Cardiac fibroblast (primary cell): ENCODE measurements around the gene PHF13.
"Not testable (repeated sequence)": the region's sequence is repeated elsewhere in the genome, so short reads cannot be mapped to it uniquely, and the experiment has no call there.

ENCODE experiments used
- DNase-seq, 2 donors: peaks; one replicate each; pipeline versions ENCODE4 v3.0.0 to v3.0.0-alpha.2; 2010; ENCODE audit warnings: low read depth in 2 of 2
- H3K4me3 ChIP-seq, 2 donors: replicated peaks in 1 of 2; 1 replicate in 1 of 2; 2 replicates in 1 of 2; pipeline ENCODE4 v1.5.1; 2011; ENCODE audit warnings: low read depth in 2 of 2, low read length in 2 of 2, mild to moderate bottlenecking in 2 of 2, moderate library complexity in 1 of 2
- TF ChIP-seq, protein P1 (sequence below): IDR thresholded peaks from one replicate; pipeline ENCODE4 v1.5.1; 2011; ENCODE audit warnings: low read depth, mild to moderate bottlenecking, low read length, inconsistent platforms

PHF13 gene

DNA sequence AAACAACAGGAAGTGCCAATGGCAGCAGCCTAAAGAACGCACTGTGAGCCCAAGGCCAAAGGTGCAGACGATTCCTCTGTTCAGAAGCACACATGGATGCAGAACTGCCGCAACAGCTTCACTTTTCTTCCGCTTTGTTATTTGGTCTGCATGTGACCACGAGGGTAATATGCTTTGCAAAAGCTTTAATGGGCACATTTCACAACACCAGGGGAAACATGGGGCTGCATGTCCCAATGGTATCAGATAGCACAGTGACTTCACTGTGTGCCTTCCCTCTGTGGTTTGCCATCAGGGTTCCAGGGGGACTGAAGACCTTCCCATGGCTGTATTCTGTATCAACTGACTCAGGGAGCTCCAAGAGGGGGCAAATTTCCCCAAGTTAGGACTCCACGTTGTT is 39.5 kb downstream of the PHF13 start:
- no peak overlapping the region for H3K4me3 ChIP-seq
- DNase-seq = no peak
- TF ChIP-seq, protein P1, sequence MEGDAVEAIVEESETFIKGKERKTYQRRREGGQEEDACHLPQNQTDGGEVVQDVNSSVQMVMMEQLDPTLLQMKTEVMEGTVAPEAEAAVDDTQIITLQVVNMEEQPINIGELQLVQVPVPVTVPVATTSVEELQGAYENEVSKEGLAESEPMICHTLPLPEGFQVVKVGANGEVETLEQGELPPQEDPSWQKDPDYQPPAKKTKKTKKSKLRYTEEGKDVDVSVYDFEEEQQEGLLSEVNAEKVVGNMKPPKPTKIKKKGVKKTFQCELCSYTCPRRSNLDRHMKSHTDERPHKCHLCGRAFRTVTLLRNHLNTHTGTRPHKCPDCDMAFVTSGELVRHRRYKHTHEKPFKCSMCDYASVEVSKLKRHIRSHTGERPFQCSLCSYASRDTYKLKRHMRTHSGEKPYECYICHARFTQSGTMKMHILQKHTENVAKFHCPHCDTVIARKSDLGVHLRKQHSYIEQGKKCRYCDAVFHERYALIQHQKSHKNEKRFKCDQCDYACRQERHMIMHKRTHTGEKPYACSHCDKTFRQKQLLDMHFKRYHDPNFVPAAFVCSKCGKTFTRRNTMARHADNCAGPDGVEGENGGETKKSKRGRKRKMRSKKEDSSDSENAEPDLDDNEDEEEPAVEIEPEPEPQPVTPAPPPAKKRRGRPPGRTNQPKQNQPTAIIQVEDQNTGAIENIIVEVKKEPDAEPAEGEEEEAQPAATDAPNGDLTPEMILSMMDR = no peak

DNA sequence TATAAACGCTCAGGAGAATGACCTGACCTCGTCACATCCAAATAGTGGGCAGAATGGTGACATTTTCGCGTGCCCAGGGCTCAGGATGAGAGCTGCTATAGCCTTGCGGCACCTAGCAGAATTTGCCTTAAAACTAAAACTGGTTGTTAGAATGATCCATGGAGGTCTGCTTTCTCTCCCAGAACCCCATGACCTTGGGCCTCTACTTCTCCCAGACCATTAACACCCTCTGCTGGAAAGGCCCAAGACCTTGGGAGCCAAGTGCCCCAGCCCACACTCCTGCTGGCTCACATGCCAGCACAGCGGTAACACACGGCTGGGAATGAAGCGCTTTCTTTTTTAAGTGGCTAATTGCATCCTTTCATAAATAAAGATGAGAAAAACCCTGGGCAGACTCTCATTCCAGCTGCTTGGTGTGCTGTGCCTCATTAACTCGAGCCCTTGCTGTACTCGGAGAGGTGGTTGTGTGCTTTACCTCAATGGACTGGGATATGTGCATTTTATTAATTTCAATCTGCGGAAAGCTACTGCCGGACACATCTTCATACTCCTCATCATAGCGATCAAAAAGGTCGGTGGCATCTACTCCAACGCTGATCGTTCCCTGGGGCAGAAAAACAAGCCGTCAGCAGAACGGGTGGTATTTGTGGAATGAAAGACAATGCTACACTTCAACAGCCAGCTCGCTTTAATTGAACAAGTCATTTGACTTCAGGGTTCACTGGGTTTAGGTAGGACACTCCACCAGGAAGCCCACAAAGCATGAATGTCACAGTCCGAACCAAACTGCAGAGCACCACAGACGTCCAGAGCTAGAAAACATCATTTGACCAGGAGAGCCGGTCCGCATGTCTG is 40.1 kb downstream of the PHF13 start:
- DNase-seq = no peak
- TF ChIP-seq, protein P1 = no peak
- no peak overlapping the region for H3K4me3 ChIP-seq

DNA sequence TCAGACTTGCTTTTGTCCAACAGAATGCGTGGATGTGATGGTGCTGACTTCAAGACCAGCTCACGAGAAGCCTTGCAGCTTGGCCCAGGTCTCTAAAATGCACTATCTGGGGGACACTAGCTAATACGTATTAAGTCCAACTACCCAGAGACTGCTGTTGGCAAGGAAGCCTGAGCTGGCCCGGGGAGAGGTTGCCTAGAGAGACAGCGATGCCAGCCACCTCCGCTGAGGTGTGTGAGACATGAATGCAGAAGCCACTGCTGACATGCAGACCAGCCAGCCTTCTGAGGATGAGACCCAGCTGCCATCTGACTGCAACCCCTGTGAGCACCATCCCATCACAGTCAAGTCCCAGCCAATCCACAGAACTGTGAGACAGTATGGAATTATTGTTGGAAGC is 43.6 kb downstream of the PHF13 start:
- H3K4me3 ChIP-seq = no peak overlapping the region
- DNase-seq = no peak
- TF ChIP-seq, protein P1 = no peak

DNA sequence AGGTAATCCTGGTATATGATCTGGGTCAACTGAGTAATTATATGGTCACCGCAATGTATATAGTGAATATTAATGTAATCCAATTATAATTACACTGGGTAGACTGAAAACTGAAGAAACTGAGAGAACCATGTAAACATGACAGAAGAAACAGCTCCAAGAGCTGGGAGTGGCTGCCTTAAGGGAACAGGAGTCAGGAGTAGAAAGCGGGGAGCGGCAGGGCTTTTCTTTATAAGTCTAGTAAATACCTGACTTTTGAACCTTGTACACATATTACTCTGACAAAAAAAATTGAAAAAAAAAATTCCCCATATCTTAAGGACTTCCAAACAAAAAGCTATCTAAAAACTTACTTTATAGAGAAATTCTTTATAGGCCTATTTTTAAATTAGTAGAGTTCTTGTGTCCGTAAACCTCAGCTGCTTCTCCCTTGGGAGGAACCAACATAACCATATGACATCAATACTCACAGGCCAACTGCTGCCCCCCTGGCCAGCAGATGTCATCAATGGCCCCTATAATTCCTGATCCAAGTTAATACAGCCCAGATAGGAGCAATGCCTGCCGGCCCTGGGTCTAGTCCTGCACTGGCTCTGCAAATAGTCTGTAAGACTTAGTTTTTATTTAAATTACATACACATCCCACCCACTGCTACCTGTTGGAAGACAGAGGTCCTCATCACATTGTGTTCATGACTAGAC is 45.0 kb downstream of the PHF13 start:
- TF ChIP-seq, protein P1 = no peak
- no peak for DNase-seq
- H3K4me3 ChIP-seq = no peak overlapping the region

DNA sequence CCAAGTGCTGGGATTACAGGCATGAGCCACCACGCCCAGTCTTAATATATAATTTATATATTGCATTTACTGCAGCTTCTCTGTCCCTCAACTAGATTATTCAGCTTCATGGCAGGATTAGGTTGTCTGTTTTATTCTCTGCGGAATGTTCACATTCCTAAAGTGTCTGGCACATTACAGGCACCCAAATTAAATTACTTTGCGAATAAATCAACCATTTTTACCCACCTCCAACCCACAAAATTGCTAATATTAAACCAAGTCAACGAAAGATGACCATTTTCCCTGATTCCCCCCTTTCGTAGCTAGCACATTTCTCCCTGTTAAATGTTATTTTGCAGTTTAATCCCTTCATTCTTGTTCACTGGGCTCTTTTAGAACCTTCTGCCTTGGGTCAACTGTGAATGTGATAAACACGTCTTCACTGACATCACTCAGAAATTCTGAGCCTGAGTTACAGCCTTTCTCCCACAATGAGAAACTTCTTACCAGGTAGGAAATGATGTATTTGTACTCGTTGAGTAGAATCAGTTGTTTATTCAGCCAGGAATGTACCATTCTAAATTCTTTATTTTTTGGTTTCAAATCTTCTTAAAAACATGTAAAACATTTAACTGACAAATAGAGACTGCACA is 47.0 kb downstream of the PHF13 start:
- DNase-seq = no peak
- TF ChIP-seq, protein P1 = no peak
- H3K4me3 ChIP-seq = no peak overlapping the region

DNA sequence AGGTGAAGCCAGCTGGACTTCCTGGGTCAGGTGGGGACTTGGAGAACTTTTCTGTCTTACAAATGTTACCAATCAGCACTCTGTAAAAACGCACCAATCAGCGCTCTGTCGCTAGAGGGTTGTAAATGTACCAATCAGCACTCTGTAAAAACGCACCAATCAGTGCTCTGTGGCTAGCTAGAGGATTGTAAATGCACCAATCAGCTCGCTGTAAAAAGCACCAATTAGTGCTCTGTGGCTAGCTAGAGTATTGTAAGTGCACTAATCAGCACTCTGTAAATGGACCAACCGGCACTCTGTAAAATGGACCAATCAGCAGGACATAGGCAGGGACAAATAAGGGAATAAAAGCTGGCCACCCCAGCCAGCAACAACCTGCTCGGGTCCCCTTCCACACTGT is 48.9 kb downstream of the PHF13 start:
- DNase-seq, H3K4me3 ChIP-seq: not testable (repeated sequence)

DNA sequence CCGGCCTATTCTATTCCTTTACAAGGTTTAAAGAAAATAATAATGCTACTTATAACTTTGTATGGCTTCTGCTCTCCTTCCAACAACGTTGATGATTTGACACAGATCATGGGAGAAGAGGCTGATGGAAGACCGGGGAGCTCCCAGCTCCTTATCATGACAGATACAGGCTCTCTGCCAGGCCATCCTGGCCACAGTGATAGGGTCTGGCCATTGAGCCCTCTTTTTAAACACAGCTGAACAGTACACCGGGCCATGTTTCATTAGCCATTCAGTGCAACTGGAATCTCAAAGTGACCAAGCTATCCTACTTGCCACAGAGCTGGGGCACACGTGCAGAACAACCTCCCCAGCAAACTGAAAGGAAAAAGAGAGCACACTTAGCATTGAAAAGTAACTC is 53.2 kb downstream of the PHF13 start:
- H3K4me3 ChIP-seq = no peak overlapping the region
- no peak for DNase-seq
- TF ChIP-seq, protein P1 = no peak
